ENCODE data around the gene PRUNE1.

- no peak for TF ChIP-seq CTCF (IDR thresholded peaks at IDR 0.05)
- TF ChIP-seq POLR2AphosphoS5 (IDR thresholded peaks at IDR 0.05), result no peak
- TF ChIP-seq POLR2A (IDR thresholded peaks at IDR 0.05), result no peak
- TF ChIP-seq EP300 (IDR thresholded peaks at IDR 0.05), result no peak
Observed at GRCh38 chr1:150973258-150973835, 34.9 kb upstream of the PRUNE1 start.
